ENCODE results near the gene TIMP3. TPM values are rescaled to one million over a fixed set of nuclear protein-coding genes. Genes with fewer than 3 reads are reported as not detected.

Gene TIMP3
- total RNA-seq, 4 donors from 2014 or later = 148 to 295 (median 170) TPM

- TF ChIP-seq POLR2AphosphoS5 (IDR thresholded peaks at IDR 0.05) (no peak), EP300 (IDR thresholded peaks at IDR 0.05) (no peak), POLR2A (IDR thresholded peaks at IDR 0.05) (no peak)
- TF ChIP-seq, protein P1, sequence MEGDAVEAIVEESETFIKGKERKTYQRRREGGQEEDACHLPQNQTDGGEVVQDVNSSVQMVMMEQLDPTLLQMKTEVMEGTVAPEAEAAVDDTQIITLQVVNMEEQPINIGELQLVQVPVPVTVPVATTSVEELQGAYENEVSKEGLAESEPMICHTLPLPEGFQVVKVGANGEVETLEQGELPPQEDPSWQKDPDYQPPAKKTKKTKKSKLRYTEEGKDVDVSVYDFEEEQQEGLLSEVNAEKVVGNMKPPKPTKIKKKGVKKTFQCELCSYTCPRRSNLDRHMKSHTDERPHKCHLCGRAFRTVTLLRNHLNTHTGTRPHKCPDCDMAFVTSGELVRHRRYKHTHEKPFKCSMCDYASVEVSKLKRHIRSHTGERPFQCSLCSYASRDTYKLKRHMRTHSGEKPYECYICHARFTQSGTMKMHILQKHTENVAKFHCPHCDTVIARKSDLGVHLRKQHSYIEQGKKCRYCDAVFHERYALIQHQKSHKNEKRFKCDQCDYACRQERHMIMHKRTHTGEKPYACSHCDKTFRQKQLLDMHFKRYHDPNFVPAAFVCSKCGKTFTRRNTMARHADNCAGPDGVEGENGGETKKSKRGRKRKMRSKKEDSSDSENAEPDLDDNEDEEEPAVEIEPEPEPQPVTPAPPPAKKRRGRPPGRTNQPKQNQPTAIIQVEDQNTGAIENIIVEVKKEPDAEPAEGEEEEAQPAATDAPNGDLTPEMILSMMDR (IDR thresholded peaks at IDR 0.05) = no peak
- DNase-seq (ENCODE audit: low spot score in 2 of 2) = no peak
- 61% methylated on average over 4 of the region's 5 CpGs for WGBS
- Histone ChIP-seq H3K36me3 (peaks cover 5% of the 10 kb centered on the region), H3K4me3 (no peak overlapping the region), H3K4me1 (peaks cover 60% of the 10 kb centered on the region), H3K9me3 (no peaks in the 10 kb centered on the region), H3K27me3 (no peaks in the 10 kb centered on the region), H3K27ac (peak overlapping the region; percentile 37)
These were observed 27.1 kb downstream of the TIMP3 start for GRCh38 chr22:32828561-32828960.

GRCh38 chr22:32829451-32829851 is 27.9 kb downstream of the TIMP3 start:
- peaks cover 10% of the 10 kb centered on the region for H3K36me3 ChIP-seq
- no peak for DNase-seq (ENCODE audit: low spot score in 2 of 2)
- H3K9me3 ChIP-seq = no peaks in the 10 kb centered on the region
- 71% methylated on average over 9 of the region's 10 CpGs for WGBS
- no peak overlapping the region for H3K4me3 ChIP-seq
- H3K27me3 ChIP-seq = no peaks in the 10 kb centered on the region
- peaks cover 66% of the 10 kb centered on the region for H3K4me1 ChIP-seq
- TF ChIP-seq POLR2A (IDR thresholded peaks at IDR 0.05) (no peak), POLR2AphosphoS5 (IDR thresholded peaks at IDR 0.05) (no peak)
- peak overlapping the region; percentile 23 for H3K27ac ChIP-seq

- Histone ChIP-seq H3K9me3 (no peaks in the 10 kb centered on the region), H3K36me3 (peaks cover 10% of the 10 kb centered on the region), H3K27ac (peak overlapping the region; percentile 43), H3K4me3 (no peak overlapping the region), H3K4me1 (peaks cover 66% of the 10 kb centered on the region), H3K27me3 (no peaks in the 10 kb centered on the region)
- DNase-seq (ENCODE audit: low spot score in 2 of 2) = peak in 1 of 2 donors; percentile 83
- TF ChIP-seq, protein P1 (IDR thresholded peaks at IDR 0.05) = no peak
- TF ChIP-seq EP300 (IDR thresholded peaks at IDR 0.05) = no peak
- no peak for TF ChIP-seq POLR2AphosphoS5 (IDR thresholded peaks at IDR 0.05)
- no peak for TF ChIP-seq POLR2A (IDR thresholded peaks at IDR 0.05)
- 82% methylated on average over 11 of the region's 11 CpGs for WGBS
These were observed 29.0 kb downstream of the TIMP3 start for GRCh38 chr22:32830473-32830872.

DNA sequence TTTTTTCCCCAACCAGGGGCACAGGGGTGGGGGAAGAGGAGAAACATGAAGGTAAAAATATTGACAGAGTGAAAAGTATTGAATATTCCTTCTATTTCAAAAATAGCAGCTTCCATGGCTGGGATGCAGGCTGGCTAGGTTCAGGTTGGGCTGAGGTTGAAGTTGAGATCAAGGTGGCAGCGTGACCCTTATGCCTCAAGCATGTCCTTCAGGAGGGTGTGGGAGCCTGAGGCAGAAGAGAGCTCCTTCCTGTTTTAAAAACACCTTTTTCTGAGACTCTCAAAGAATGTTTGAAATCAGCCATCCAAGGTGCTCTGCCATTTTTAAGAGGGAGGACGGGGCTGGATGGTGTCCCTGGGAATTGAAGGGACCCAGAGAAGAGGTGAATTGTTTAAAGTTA is 29.5 kb downstream of the TIMP3 start:
- WGBS = 70% methylated on average over 2 of the region's 2 CpGs
- DNase-seq (ENCODE audit: low spot score in 2 of 2) = no peak
- TF ChIP-seq POLR2AphosphoS5 (IDR thresholded peaks at IDR 0.05) (no peak), EP300 (IDR thresholded peaks at IDR 0.05) (no peak), POLR2A (IDR thresholded peaks at IDR 0.05) (no peak)
- TF ChIP-seq, protein P1 (IDR thresholded peaks at IDR 0.05) = no peak
- no peaks in the 10 kb centered on the region for H3K27me3 ChIP-seq
- H3K27ac ChIP-seq = peak overlapping the region; percentile 43
- H3K4me3 ChIP-seq = no peak overlapping the region
- H3K36me3 ChIP-seq = peaks cover 10% of the 10 kb centered on the region
- H3K9me3 ChIP-seq = no peaks in the 10 kb centered on the region
- H3K4me1 ChIP-seq = peaks cover 69% of the 10 kb centered on the region

- Histone ChIP-seq H3K27ac (no peak overlapping the region), H3K4me3 (no peak overlapping the region), H3K27me3 (no peaks in the 10 kb centered on the region), H3K4me1 (peaks cover 70% of the 10 kb centered on the region), H3K9me3 (no peaks in the 10 kb centered on the region), H3K36me3 (peaks cover 10% of the 10 kb centered on the region)
- DNase-seq (ENCODE audit: low spot score in 2 of 2) = no peak
- no peak for TF ChIP-seq POLR2AphosphoS5 (IDR thresholded peaks at IDR 0.05)
- no peak for TF ChIP-seq POLR2A (IDR thresholded peaks at IDR 0.05)
- TF ChIP-seq, protein P1 (IDR thresholded peaks at IDR 0.05) = no peak
- no peak for TF ChIP-seq EP300 (IDR thresholded peaks at IDR 0.05)
- WGBS = 74% methylated on average over 3 of the region's 3 CpGs
These were observed 30.1 kb downstream of the TIMP3 start for GRCh38 chr22:32831584-32831983.

- Histone ChIP-seq H3K27ac (no peak overlapping the region), H3K27me3 (no peaks in the 10 kb centered on the region), H3K4me3 (no peak overlapping the region), H3K9me3 (no peaks in the 10 kb centered on the region), H3K36me3 (peaks cover 10% of the 10 kb centered on the region), H3K4me1 (peaks cover 70% of the 10 kb centered on the region)
- no peak for DNase-seq (ENCODE audit: low spot score in 2 of 2)
- 56% methylated on average over 4 of the region's 4 CpGs for WGBS
- no peak for TF ChIP-seq EP300 (IDR thresholded peaks at IDR 0.05)
These were observed 30.7 kb downstream of the TIMP3 start for GRCh38 chr22:32832174-32832573.
